Gastrocnemius medialis (tissue), 4 donors: ENCODE measurements around the gene PTPRC.

Source experiments
- CTCF ChIP-seq, 5 experiments: fragments of 450-650 bp in 3 of 5; fragments of 200-600 bp in 2 of 5; sonication (generic) in 2 of 5; IDR thresholded peaks in 4 of 5; conservative IDR thresholded peaks in 1 of 5; 1 replicate in 4 of 5; 2 replicates in 1 of 5; pipeline ENCODE4 v1.5.1; 2016 to 2019; ENCODE audit warnings: antibody characterized with exemption in 5 of 5, mild to moderate bottlenecking in 3 of 5, moderate library complexity in 3 of 5
- POLR2A ChIP-seq, 2 donors: fragments of 450-650 bp; IDR thresholded peaks; one replicate each; pipeline ENCODE4 v1.6.1; 2017; ENCODE audit warnings: antibody characterized with exemption in 2 of 2, mild to moderate bottlenecking in 2 of 2, moderate library complexity in 2 of 2

- TF ChIP-seq CTCF (IDR thresholded peaks at IDR 0.05 in 4 of 5, conservative IDR thresholded peaks at IDR 0.05 in 1 of 5) (no peak), POLR2A (IDR thresholded peaks at IDR 0.05) (no peak)
Measured at GRCh38 chr1:198637916-198638437, 863 bp upstream of the PTPRC start.
